Measurements from ENCODE around the gene SAMD9L.

Gene SAMD9L

DNA sequence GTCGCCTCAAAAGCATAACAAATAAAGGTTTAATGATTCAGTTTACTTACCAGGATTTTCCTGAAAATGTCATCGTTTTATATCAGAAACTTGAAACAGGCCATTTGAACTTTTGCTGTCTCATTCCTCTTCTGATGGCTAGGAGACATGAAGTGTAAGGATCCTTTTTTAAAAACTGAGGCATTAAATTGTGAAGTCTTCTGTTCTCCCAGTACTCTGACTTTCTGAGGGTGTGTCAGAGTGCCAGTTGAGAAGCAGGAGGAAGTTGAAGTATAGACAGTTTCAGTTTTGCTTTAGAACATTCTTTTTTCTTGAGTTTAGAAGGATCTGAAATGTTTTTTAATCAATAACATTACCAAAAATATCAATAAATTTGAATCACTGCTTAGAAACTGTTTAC is at the start of gene SAMD9L:
Gene SAMD9L (minus strand): TSS at position 242 of the 400 bp plus-strand sequence. CDS start 12,414 bp downstream, outside the sequence.
- no peak for DNase-seq (ENCODE audit: low read depth in 3 of 3, low spot score in 1 of 3)

DNA sequence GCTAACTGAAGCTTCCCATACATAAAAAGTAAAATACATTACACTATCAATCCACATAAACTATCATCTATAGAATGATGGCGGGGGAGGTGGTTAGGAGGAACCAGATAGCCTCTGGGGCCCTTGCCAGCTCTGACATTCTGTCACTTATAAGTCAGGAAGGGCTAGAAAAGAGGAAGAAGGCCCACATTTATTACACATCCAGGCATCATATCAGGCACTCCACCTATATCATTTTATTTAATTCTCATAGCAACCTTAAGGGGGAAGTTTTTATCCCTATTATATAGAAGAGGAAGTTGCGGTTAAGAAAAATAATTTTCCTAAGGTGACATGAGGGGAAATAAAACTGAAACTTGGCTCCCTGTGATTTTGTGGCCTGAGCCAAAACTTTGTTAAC is 48.2 kb upstream of the SAMD9L start:
- no peak for DNase-seq (ENCODE audit: low read depth in 3 of 3, low spot score in 1 of 3)

DNA sequence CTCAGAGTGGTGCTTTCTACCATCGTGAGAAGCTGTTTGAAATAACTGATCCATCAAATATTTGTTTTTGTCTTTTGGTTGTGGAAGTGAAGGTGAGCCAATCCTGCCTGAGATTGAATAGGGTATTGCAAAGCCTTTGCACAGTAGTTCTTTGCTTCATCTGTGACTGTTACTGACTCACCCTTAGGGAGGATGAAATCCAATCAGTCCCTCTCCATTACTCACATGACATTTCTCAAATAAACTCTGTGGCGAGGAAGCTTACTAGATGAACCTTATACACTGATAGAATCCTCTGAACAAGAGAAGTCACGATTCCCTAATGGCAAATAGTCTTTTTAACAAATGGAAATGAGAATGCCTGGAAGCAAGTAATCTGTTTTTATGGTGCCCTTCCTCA is 46.2 kb upstream of the SAMD9L start:
- DNase-seq (ENCODE audit: low read depth in 3 of 3, low spot score in 1 of 3), result no peak

DNA sequence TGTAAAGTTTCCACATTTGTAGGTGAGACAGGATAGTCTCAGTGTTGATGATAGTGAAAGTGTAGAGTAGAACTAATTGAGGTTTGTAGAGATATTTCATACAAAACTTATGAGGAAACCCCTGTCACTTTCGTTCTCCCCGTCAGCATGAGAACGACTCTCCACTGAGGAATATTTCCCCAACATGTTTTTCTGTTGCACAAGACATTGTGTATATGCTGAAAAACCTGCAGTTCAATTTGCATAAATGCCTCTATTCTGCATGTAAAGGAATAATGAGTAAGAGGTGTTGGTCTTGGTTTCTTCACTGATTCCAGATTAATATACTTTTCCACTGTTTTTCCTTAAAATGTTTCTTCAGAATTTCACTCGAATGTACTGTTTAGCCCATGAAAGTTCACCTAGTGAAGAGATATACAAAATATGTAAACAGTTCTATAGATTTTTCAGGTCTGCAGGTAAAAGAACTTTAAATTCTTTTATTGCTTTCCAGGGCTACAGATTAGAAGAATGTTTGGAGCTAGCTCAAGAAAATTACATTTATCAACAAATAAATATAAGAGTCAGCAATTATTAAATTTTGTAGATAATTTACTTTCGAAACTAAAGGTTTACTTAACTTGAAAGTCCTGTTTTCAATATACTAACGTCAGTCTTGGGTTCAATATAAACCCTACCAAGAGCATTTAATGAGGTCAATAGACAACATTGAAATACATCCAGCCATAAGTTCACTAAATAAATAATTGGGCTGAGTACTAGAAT is 40.9 kb upstream of the SAMD9L start:
- DNase-seq (ENCODE audit: low read depth in 3 of 3, low spot score in 1 of 3), result no peak

DNA sequence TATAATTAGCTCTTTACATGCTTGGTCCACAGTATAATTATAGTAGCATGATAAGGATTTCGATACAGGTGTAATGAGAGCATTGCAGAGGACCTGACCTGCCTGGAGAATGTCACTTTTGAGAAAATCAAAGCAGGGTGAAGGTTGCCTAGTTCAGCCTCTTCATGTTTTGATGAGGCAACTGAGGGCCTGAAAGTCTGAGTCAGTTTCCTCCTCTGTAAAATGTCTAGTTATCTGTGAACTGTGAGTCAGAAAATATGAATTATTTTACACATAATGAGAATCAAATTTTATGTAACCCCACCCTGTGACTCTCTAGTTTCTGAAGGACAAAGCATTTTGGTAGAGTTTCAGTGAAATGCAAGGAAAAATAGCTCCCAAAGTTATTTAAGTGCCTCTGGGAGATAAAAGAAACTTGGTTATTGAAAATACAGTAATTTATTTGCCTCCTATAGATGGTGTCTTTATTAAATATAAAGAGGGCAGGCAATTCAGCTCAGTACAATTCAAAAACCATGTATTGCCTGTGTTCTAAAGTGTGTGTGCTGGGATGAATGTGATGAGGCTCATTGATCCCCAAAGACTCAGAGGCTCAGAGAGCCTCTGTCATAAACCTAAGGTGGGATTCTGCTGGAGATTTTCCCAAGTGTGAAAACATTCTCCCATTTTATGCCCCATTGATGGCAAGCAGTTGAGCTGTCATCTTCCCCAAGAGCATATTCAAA is 37.3 kb upstream of the SAMD9L start:
- no peak for DNase-seq (ENCODE audit: low read depth in 3 of 3, low spot score in 1 of 3)

DNA sequence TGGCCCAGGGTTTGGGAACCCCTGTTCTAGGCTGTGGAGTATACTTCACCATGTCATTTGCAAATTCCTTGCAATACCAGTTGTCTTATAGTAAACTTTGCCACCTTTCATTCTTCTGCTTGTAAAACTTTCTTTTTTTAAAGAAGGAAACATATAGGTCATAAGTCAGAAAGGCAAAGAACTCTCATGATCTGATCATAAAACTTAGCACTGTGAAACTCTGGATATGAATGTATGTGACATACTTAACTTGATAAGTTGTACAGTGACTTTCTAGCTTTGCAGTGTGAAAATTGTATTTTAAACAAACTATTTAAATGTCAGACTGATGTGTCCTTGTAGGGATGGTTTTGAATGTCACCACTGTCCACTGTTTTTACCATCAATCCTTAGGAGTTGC is 31.0 kb upstream of the SAMD9L start:
- no peak for DNase-seq (ENCODE audit: low read depth in 3 of 3, low spot score in 1 of 3)

DNA sequence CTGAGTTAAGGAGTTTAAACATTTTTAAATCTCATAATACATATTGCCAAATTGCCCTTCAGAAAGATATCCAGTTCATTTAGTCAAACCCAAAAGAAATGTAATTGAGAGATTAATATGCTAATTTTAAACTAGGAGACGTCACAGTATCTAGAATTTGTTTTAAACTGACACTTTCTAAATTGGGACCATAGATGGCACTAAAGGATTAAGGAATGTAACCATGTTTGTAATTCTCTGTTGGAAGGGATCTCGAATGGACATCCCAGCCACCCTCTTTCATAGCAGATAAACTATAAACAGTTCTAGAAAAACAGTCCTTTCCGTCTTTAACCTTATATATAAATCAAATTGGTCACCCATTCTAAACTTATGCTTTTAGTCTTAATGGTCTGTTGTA is 30.0 kb upstream of the SAMD9L start:
- DNase-seq (ENCODE audit: low read depth in 3 of 3, low spot score in 1 of 3), result no peak

DNA sequence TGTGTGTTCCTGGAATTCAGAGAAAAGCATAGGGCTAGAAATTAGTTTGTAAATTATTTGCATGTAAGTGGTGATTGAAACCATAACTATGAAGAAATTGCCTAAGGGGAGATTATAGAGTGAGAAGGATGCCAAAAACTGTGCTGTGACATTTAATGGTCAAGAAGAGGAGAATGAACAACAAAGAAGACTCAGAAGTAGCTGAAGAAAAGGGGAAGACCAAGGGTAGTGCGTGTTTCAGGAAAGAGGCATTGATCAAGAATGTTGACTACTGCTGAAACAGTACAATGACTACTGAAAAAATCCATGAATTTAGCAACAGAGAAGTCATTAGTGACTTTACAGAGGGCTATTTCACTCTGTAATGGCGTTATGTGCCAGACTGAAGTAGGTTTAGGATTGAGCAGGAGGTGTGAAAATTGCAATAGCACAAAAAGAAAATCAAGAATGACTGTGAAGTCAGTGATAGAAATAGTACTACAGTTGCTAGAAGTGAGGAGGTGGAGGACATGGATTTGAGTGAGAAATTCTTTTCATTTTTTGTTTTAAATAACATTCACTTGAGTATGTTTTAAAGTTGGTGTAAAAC is 28.9 kb upstream of the SAMD9L start:
- no peak for DNase-seq (ENCODE audit: low read depth in 3 of 3, low spot score in 1 of 3)

DNA sequence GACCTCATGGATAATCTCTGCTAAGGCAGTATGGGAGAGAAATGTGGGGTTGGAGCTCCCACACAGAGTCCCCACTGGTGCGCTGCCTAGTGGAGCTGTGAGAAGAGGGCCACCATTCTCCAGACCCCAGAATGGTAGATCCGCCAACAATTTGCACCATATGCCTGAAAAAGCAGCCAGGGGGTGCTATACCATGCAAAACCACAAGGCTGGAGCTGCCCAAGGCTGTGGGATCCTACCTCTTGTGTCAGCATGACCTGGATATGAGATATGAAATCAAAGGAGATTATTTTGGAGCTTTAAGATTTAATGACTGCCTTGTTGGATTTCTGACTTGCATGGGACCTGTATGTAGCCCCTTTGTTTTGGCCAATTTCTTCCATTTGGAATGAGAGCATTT is 27.0 kb upstream of the SAMD9L start:
- DNase-seq (ENCODE audit: low read depth in 3 of 3, low spot score in 1 of 3), result no peak

DNA sequence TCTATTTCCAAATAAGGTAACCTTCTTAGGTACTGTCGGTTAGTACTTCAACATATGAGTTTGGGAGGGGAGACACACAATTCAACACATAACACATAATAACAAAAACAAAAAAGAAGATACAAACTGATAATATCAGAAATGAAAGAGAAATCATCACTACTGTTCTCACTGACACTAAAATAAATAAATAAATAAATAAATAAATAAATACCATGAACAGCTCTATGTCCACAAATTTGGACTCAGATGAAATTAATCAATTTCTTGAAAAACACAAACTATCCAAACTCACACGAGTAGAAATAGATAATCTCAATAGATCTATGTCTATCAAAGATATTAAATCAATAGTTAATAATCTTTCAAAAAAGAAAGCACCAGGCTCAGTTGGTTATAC is 24.5 kb upstream of the SAMD9L start:
- DNase-seq (ENCODE audit: low read depth in 3 of 3, low spot score in 1 of 3), result no peak

DNA sequence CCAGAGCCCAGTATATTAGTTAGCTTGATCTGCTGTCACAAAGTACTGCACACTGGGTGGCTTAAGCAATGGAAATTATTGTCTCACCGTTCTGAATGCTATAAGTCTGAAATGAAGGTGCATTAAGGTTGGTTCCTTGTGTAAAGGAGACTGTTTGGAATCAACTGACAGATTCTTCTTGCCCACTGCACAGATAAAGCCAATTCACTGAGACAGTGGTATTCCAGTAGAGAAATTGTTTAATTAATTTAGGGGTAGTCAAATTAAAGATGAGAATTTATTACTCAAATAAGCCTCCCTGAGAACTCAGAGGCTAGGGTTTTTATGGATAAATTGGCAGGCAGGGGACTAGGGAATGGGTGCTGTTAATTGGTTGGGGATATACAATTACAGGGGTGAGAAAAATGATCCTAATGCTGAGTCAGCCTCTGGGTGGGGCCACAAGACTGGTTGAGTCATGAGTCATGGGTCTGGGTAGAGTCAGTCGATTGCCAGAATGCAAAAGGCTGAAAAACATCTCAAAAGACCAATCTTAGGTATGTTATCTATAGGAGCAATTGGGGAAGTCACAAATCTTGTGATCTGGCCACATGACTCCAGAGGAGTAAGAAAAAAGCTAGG is 23.5 kb upstream of the SAMD9L start:
- DNase-seq (ENCODE audit: low read depth in 3 of 3, low spot score in 1 of 3), result no peak

DNA sequence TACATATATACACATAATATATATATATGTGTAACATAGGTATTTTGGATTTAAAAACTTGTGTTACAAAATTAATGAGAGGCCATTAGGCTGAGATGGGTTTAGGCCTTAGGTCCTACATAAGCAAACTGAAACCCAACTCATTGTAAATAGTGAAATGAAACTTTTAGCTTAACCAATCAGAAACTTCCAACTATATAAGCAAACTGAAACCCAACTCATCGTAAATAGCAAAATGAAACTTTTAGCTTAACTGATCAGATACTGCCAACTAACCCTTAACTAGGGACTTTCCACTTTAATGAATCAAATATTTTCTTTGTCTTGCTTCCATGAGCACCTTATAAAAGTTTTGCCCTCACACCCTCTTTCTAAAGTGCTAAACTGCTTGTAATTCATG is 17.3 kb upstream of the SAMD9L start:
- no peak for DNase-seq (ENCODE audit: low read depth in 3 of 3, low spot score in 1 of 3)

DNA sequence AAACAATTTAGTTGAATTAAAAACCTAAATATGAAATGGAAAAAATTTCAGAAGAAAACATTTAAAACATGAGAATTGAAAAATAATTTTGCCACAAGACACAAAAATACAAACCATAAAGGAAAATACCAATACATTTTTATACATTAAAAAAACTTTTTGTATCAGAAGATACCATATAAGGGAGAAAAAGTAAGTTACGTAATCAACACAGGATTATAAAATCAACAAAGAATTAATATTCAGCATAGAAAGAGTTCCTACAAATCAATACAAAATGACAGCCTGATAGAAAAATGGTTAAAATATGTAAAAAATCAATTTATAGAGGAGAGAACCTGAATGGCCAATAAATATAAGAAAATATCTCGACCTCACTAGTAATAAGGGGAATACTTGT is 16.6 kb upstream of the SAMD9L start:
- no peak for DNase-seq (ENCODE audit: low read depth in 3 of 3, low spot score in 1 of 3)

DNA sequence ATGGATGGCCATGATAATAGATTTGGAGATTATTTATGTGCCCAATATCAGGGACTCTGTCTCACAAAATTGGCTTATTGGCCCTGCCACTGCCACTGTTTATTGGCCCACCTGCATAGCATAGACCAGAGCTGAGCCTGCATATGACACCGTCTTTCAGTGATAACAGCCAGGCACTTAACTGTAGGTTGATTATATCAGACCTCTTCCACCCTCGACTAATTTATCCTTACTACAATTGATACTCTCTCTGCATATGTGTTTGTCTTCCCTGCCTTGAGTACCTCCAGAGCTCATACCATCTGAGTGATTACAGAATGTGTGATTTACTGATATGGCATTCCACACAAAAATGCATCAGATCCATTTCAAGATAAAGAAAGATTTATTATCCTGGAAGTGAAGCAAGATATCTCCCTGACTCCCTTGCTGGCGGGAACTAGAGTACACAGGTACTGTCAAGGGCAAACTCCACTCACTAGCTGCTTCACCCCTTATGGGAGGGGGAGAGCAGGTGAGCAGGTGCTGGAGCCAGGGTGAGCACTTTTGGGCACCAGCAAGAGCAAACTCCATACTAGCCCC is 13.1 kb upstream of the SAMD9L start:
- no peak for DNase-seq (ENCODE audit: low read depth in 3 of 3, low spot score in 1 of 3)

DNA sequence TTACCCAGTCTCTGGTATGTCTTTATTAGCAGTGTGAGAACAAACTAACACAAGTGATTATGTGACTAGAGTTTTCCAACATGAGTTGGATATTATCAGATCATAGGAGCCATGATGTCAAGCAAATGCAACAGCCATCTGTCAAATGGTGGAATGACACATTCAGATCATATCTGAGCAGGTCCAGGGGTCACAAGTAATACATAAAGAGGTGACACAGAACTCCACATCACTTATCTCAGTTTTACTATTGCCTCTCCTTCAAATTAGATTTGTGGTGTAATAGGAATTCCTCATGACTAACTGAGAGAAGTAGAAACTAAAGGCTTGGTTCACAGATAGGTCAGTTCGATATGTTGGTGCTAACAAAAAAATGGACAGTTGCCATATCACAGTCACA is 12.2 kb upstream of the SAMD9L start:
- no peak for DNase-seq (ENCODE audit: low read depth in 3 of 3, low spot score in 1 of 3)

DNA sequence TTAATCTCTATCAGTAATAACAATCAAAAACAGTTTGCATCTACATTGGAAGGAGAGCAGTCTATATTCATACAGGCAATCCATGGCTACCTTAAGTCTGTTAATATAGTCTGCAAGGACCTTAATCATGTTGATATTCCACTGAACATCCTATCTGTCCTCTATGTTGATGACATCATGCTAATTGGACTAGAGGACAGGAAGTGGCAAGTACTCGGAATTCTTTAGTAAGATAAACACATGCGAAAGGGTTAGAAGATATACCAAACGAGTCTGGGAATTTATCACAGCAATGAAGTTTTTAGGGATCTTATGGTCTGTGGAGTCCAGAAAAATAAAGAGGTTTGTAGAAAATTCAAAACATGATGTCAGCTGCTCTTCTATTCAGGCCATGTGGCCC is 11.3 kb upstream of the SAMD9L start:
- DNase-seq (ENCODE audit: low read depth in 3 of 3, low spot score in 1 of 3), result no peak

DNA sequence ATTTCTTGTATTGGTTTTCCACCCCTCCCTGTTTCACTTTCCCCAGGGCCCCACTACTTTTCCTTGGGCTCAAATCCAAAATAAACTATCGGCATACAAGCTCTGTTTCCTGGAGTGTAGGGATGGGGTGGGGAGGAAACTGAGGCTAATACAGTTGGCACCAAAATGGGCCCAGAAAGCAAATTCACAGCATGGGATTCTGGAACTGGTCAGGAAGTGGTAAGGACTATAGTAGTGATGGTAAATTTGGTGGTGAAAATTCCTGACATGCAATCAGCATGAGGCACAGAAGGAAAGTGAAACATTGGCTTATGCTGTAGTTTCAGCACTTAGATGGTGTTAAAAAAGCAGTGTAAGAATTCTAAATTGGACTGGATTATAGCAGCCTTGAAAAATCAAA is 8.7 kb upstream of the SAMD9L start:
- DNase-seq (ENCODE audit: low read depth in 3 of 3, low spot score in 1 of 3), result no peak

DNA sequence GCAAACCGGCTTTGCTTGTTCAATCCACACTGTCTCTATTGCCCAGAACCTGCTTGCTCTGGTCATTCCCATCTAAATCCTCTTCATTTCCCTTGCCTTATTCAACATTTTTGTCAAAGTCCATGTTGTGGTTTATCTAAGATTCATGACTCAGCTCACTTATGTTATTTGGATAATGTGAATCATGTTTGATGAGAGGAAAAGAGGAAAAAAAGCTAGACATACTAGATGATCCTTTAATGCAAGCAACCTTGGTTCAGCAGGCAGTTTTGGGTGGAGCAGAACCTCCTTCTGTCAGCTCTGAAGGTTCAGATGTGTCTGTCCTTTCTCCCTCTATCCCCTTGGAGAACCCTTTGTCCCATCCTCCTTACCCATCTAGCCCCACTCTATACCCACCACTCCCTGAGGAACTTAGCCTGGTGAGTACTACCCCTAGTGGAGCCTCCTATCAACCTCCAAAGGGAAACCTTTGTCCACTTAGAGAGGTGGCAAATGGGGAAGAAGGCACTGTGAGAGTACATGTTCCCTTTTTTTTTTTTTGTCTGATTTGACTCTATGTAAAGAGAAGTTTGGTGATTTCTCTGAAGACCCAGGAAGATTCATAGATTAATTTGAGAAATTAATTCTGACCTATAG is 2.1 kb upstream of the SAMD9L start:
- no peak for DNase-seq (ENCODE audit: low read depth in 3 of 3, low spot score in 1 of 3)

DNA sequence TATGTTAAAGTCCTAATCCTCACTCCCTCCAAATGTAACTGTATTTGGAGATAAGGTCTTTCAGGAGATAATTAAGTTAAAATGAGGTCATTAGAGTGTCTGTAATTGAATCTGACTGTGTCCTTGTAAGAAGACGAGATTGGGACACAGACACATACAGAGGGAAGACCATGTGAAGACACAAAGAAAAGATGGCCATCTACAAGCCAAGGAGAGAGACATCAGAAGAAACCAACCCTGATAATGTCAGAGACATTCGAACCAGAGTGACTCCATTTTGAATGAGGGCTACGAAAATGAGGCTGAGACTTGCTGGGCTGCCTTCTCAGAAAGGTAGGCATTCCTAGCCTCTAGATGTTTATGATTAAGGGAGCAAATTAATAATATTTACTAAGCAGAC is 542 bp upstream of the SAMD9L start:
- DNase-seq (ENCODE audit: low read depth in 3 of 3, low spot score in 1 of 3), result no peak

DNA sequence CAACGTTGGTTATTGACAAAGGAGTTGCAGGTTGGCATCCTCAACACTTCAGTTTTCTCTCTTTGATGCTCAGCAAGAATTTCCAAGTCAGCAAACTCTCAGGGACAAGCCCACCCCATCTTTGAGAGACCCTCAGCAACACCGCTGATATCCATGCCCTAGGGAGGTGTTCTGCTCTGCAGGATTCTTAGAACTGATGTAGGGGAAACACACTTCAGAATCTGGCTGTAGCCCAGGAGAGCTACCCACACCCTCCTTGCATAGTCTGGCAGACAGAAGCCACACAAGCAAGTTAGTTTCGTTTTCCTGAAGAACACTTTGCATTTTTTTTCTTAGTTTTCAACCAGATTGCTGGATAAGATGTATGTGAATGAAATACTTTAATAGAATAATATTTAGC is 822 bp downstream of the SAMD9L start:
- peak in 1 of 3 donors; percentile 0 for DNase-seq (ENCODE audit: low read depth in 3 of 3, low spot score in 1 of 3)

DNA sequence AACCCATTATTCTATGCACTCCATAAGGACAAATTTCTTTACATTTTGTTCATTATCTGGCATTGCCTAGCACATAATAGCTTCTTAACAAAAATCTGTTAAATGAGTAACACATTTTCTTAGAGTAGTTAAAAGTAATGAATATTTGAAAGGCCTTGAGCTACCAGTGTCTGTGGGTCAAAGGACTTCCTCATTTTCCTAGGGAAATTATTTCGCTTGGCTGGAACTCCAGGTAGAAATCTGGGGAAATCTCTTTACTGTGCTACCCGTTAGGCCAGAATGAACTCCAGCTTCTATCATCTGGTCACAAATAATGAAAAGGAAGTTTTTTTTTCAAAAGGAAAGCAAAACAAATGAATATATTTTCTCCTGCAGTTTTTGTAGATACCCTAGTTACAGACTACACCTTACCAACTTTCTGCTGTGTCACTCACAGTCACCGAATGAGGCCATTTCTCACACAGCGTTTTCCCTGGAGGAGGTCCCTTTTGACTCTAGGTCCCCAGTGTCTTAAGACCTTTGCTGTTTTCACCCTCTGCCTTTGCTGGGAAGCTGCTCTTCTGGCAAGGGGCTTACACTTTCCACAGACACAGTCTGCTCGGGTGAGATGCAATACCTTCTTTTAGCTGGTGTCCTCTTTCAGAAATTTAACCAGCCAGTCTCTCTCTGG is 1.6 kb downstream of the SAMD9L start:
- DNase-seq (ENCODE audit: low read depth in 3 of 3, low spot score in 1 of 3), result no peak

Data from stimulated activated CD4-positive, alpha-beta T cell treated with anti-CD3 and anti-CD28 coated beads, TNF-alpha, amount 100 ng/mL, for 1 hour (primary cell).